ENCODE results near the gene AMFR. TPM values are rescaled to one million over a fixed set of nuclear protein-coding genes. Genes with fewer than 3 reads are reported as not detected.

The AMFR gene
- total and polyA plus RNA-seq, 2 of the 13 experiments (the other 11 are each of a cell fraction or from before 2014, with no cell fraction given): 52.9 to 108 TPM

DNA sequence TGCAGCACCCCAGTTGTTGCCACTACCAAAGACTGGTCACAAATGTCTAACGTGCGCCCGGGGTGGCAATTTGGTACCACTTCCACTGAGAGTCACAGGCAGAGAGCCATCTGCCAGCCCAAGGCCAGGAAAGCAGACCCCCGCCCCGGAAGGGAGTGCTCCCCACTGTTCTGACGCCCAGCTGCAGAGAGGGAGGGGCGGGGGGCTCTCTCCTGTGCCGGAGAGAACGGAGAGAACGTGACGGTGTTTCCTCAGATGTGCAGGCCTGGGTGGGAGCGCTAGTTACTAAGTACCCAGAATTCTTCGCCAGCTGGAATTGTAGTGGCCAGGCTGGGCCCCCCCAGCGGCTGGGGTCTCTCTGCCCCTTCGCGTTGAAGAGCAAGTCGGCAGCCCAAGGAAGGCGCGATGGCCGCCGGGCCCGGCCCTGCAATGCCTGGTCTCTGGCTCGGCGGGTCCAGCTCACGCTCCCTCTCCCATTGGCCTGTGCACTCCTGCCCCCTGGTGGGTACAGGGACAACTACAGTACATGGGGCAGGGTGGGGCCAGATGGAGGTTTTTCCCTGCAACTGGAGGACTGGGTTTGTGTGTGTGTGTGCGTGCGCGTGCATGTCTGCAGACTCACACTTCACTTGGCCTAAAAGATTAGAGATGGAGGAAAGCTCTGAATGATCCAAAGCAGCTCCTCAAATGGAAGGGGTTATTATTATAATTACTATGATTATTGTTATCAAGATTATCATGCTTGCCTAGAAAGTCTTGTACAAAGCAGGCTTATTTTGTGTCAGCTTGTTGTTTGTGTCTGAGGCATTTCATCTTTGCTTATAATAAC is 107.1 kb downstream of the AMFR start (continued):
- TF ChIP-seq, protein P1, sequence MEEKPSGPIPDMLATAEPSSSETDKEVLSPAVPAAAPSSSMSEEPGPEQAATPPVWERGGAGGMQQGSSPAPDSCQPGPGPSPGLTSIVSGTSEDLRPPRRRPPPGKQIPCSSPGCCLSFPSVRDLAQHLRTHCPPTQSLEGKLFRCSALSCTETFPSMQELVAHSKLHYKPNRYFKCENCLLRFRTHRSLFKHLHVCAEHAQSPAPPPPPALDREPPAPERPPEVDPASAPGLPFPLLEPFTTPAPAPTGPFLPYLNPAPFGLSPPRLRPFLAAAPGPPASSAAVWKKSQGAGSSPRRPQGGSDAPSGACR (CRISPR knock-in tag; IDR thresholded peaks at IDR 0.05): 0 out of 2 replicates have a peak, but pooled peaks have one; percentile 41
- no peak for TF ChIP-seq RFXAP (CRISPR knock-in tag; IDR thresholded peaks at IDR 0.05; ENCODE audit: borderline replicate concordance)

DNA sequence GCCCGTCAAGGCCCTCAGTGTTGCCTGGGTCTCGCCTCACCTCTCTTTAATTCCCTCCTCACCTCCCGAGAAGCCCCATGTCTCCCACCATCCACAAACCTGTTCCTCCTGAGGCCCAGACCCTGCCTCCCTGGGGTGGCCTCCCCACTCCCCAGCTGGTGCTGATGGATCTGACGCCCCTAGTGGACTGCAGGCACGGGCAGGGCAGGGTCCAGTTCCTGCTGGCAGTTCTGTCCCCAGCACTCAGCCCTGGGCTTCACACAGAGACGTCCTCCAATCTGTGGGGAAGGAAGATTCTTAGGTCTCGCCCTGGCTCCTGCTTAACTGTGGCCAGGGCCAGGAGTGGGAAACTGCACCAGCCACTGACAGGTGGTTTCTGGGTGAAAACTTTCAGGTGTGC is 108.8 kb downstream of the AMFR start:
- WGBS (ENCODE audit: low lambda C conversion rate): 1% methylated on average over 7 of the region's 7 CpGs
- ChIA-PET POLR2A (no interaction called here), CTCF (ENCODE audit: low intra/inter-chr PET ratio, low total read pairs) (interaction anchor here (2.5 to 2.9 kb wide), 2 partner anchors 40 to 372 kb away, joined by 8 to 24 read pairs; no protein-coding TSS in a partner anchor)
- no TSS peak for BruUV-seq (replicated peaks)
- FAIRE-seq: no peak
- H3K79me2 ChIP-seq (ENCODE audit: insufficient read depth, low read length): no peaks in the 10 kb centered on the region
- H3K4me2 ChIP-seq (ENCODE audit: low read depth, low read length): no peak overlapping the region
- intact Hi-C loops (cut with micrococcal nuclease; ENCODE audit: unreplicated experiment) (loop anchor here (5.0 kb wide), 1 partner anchor 114 kb away; no protein-coding TSS in a partner anchor), in situ Hi-C loops (cut with HindIII; ENCODE audit: extremely low pct_ligation_motif_present, low pct_unique_long_range_greater_than_20kb) (loop anchor here (25.0 kb wide), 1 partner anchor 854 kb away; no protein-coding TSS in a partner anchor)
- H3K4me3 ChIP-seq (replicated peaks in 1 of 3; ENCODE audit: insufficient read depth in 1 of 3, low read depth in 2 of 3, low read length in 3 of 3): no peak overlapping the region
- no peaks in the 10 kb centered on the region for H3K4me1 ChIP-seq (ENCODE audit: insufficient read depth, low read length)
- peaks cover 2 to 49% of the 10 kb centered on the region in 2 experiments for H3K27me3 ChIP-seq (ENCODE audit: control insufficient read depth in 1 of 2, insufficient read depth in 2 of 2, low read length in 2 of 2)
- H3K9ac ChIP-seq (ENCODE audit: insufficient read depth, low read depth, low read length): no peak overlapping the region
- ATAC-seq: peak; percentile 74
- DNase-seq (ENCODE audit: low spot score): no peak
- H2AFZ ChIP-seq (ENCODE audit: low read length): no peak overlapping the region
- no peaks in the 10 kb centered on the region for H3K36me3 ChIP-seq (replicated peaks in 1 of 2; ENCODE audit: control insufficient read depth in 1 of 2, insufficient read depth in 2 of 2, low read length in 2 of 2)
- H3K9me3 ChIP-seq (ENCODE audit: low read length): no peaks in the 10 kb centered on the region
- no peak overlapping the region for H3K27ac ChIP-seq (ENCODE audit: extremely low read length, insufficient read depth, low read length)
- TF ChIP-seq, protein P2, sequence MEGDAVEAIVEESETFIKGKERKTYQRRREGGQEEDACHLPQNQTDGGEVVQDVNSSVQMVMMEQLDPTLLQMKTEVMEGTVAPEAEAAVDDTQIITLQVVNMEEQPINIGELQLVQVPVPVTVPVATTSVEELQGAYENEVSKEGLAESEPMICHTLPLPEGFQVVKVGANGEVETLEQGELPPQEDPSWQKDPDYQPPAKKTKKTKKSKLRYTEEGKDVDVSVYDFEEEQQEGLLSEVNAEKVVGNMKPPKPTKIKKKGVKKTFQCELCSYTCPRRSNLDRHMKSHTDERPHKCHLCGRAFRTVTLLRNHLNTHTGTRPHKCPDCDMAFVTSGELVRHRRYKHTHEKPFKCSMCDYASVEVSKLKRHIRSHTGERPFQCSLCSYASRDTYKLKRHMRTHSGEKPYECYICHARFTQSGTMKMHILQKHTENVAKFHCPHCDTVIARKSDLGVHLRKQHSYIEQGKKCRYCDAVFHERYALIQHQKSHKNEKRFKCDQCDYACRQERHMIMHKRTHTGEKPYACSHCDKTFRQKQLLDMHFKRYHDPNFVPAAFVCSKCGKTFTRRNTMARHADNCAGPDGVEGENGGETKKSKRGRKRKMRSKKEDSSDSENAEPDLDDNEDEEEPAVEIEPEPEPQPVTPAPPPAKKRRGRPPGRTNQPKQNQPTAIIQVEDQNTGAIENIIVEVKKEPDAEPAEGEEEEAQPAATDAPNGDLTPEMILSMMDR (CRISPR knock-in tag; IDR thresholded peaks at IDR 0.05): peak; percentile 37
- TF ChIP-seq, protein P3, sequence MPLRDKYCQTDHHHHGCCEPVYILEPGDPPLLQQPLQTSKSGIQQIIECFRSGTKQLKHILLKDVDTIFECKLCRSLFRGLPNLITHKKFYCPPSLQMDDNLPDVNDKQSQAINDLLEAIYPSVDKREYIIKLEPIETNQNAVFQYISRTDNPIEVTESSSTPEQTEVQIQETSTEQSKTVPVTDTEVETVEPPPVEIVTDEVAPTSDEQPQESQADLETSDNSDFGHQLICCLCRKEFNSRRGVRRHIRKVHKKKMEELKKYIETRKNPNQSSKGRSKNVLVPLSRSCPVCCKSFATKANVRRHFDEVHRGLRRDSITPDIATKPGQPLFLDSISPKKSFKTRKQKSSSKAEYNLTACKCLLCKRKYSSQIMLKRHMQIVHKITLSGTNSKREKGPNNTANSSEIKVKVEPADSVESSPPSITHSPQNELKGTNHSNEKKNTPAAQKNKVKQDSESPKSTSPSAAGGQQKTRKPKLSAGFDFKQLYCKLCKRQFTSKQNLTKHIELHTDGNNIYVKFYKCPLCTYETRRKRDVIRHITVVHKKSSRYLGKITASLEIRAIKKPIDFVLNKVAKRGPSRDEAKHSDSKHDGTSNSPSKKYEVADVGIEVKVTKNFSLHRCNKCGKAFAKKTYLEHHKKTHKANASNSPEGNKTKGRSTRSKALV (CRISPR knock-in tag; IDR thresholded peaks at IDR 0.05): no peak
- TF ChIP-seq NAIF1 (CRISPR knock-in tag; IDR thresholded peaks at IDR 0.05; ENCODE audit: borderline replicate concordance) (no peak), XRCC5 (optimal IDR thresholded peaks at IDR 0.05; ENCODE audit: low read length) (peak; percentile 23)
- TF ChIP-seq, protein P4, sequence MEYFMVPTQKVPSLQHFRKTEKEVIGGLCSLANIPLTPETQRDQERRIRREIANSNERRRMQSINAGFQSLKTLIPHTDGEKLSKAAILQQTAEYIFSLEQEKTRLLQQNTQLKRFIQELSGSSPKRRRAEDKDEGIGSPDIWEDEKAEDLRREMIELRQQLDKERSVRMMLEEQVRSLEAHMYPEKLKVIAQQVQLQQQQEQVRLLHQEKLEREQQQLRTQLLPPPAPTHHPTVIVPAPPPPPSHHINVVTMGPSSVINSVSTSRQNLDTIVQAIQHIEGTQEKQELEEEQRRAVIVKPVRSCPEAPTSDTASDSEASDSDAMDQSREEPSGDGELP (IDR thresholded peaks at IDR 0.05; ENCODE audit: borderline replicate concordance, low read depth): 0 out of 2 replicates have a peak, but pooled peaks have one; percentile 14
- no peaks in the 10 kb centered on the region for H4K20me1 ChIP-seq (ENCODE audit: insufficient read depth, low read length)
